Smooth muscle cell (in vitro differentiated cells): Measurements from ENCODE around the gene BPIFA1. TPM values are rescaled to one million over a fixed set of nuclear protein-coding genes. Genes with fewer than 3 reads are reported as not detected.

ENCODE experiments used
- DNase-seq: peaks from one replicate; lab custom pipeline; 2025; ENCODE audit not compliant: unreplicated experiment; lab: John Stamatoyannopoulos, UW
- H2AFZ ChIP-seq: fragments of 200-600 bp; sonication (generic); 2 replicates; pipeline ENCODE4 v1.6.0; 2016; ENCODE audit warnings: antibody characterized with exemption, low read depth, mild to moderate bottlenecking
- H3F3A ChIP-seq: fragments of 200-600 bp; sonication (generic); 2 replicates; pipeline ENCODE4 v1.6.0; 2017; ENCODE audit warnings: antibody characterized with exemption, low read depth
- H3K27ac ChIP-seq: fragments of 200-600 bp; sonication (generic); 2 replicates; pipeline ENCODE4 v1.5.1; 2016; ENCODE audit warnings: low read depth, mild to moderate bottlenecking
- H3K27me3 ChIP-seq: fragments of 200-600 bp; sonication (generic); 2 replicates; pipeline ENCODE4 v1.6.1; 2016; ENCODE audit warnings: low read depth, mild to moderate bottlenecking
- H3K36me3 ChIP-seq: fragments of 200-600 bp; sonication (generic); 2 replicates; pipeline ENCODE4 v1.5.1; 2016; ENCODE audit warnings: low read depth
- H3K4me1 ChIP-seq: fragments of 200-600 bp; sonication (generic); 2 replicates; pipeline ENCODE4 v1.5.1; 2016; ENCODE audit warnings: low read depth
- H3K4me2 ChIP-seq: fragments of 200-600 bp; sonication (generic); 2 replicates; pipeline ENCODE4 v1.6.0; 2016; ENCODE audit warnings: mild to moderate bottlenecking
- H3K4me3 ChIP-seq: fragments of 200-600 bp; sonication (generic); 2 replicates; pipeline ENCODE4 v1.5.1; 2016; ENCODE audit warnings: mild to moderate bottlenecking
- H3K79me2 ChIP-seq: fragments of 200-600 bp; sonication (generic); 2 replicates; pipeline ENCODE4 v1.6.0; 2016; ENCODE audit warnings: low read depth, mild to moderate bottlenecking
- H3K9ac ChIP-seq: fragments of 200-600 bp; sonication (generic); 2 replicates; pipeline ENCODE4 v1.6.0; 2016; ENCODE audit warnings: low read depth
- H3K9me3 ChIP-seq: fragments of 200-600 bp; sonication (generic); replicated peaks from 2 replicates; pipeline ENCODE4 v1.5.1; 2016; ENCODE audit warnings: low read depth
- H4K20me1 ChIP-seq: fragments of 200-600 bp; sonication (generic); 2 replicates; pipeline ENCODE4 v1.6.0; 2016; ENCODE audit warnings: low read depth
- WGBS: methylation state at CpG from one replicate; pipeline ENCODE4 v1.1.7; 2016; ENCODE audit warnings: low lambda C conversion rate; 5-methylcytosine and 5-hydroxymethylcytosine counted together
- polyA plus RNA-seq: library from polyadenylated mRNA; unstranded; fragments of >200 nt; fragmentation: Nextera tagmentation; extraction: Ambion mirVana; gene quantifications from 2 replicates; pipeline ENCODE4 v1.2.1, GENCODE V29; 2016
- total RNA-seq: library from RNA; depleted of rRNA; stranded (reverse); fragments of >200 nt; gene quantifications from 2 replicates; pipeline ENCODE4 v1.2.3, GENCODE V29; 2014
- TF ChIP-seq, protein P1 (sequence below): fragments of 200-600 bp; sonication (generic); IDR thresholded peaks from 2 replicates; pipeline ENCODE4 v1.5.1; 2017; ENCODE audit warnings: borderline replicate concordance, mild to moderate bottlenecking, antibody characterized with exemption; ENCODE audit not compliant: insufficient read depth, poor library complexity, severe bottlenecking

The BPIFA1 gene
- total and polyA plus RNA-seq, 2 experiments from 2014 or later: not detected

DNA sequence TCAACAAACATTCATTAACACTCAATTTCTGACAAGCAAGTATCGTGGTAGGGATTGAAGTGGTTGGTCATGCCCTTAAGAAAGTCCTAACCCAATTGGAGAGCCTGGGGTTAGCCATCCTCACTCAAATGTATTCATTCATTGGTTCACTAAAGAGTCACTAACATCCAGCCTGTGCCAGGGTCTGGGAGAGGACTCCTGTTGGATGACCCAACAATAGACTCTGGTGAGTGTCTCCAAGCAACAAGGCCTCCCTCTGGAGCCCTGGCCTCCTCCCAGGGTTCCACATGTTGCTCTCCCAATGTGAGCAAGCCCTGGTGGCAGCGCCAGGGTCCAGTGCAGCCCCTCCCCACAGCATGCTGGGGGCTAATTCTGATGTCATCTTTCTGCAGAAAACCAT, 18.7 kb upstream of the BPIFA1 start, which contains the start of gene BPIFA3:
Gene BPIFA3 (plus strand): TSS at position 301 of the 400 bp plus-strand sequence. CDS start 185 bp downstream, outside the sequence.
- no peak within 1 kb of the TSS for H3K9ac ChIP-seq
- TF ChIP-seq, protein P1, sequence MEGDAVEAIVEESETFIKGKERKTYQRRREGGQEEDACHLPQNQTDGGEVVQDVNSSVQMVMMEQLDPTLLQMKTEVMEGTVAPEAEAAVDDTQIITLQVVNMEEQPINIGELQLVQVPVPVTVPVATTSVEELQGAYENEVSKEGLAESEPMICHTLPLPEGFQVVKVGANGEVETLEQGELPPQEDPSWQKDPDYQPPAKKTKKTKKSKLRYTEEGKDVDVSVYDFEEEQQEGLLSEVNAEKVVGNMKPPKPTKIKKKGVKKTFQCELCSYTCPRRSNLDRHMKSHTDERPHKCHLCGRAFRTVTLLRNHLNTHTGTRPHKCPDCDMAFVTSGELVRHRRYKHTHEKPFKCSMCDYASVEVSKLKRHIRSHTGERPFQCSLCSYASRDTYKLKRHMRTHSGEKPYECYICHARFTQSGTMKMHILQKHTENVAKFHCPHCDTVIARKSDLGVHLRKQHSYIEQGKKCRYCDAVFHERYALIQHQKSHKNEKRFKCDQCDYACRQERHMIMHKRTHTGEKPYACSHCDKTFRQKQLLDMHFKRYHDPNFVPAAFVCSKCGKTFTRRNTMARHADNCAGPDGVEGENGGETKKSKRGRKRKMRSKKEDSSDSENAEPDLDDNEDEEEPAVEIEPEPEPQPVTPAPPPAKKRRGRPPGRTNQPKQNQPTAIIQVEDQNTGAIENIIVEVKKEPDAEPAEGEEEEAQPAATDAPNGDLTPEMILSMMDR: no peak
- 76% methylated on average over 2 of the region's 2 CpGs for WGBS

DNA sequence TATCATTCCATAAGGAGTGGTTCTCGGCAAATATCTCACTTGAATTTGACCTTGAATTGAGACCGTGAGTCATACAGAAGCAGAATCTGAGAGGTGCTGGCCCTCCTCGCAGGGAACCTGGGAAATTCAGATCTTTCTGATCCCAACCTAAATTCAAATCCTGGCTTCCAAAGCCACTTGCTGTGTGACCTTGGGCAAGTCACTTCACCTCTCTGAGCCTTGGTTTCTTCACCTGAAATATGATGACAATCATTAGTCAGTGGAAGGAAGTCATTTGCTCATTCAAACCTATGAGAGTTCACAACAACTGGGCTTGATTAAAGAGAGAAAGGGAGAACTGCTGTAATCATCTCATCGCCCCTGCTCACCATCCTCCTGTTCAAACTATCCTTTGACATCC, 11.4 kb upstream of the BPIFA1 start:
- H3K4me2 ChIP-seq: no peak overlapping the region
- H3K79me2 ChIP-seq: no peaks in the 10 kb centered on the region
- H3K9me3 ChIP-seq: no peaks in the 10 kb centered on the region
- H3K27me3 ChIP-seq: peaks cover 52% of the 10 kb centered on the region
- H2AFZ ChIP-seq: no peak overlapping the region
- H3F3A ChIP-seq: no peaks in the 10 kb centered on the region
- WGBS: 93% methylated on average over 4 of the region's 4 CpGs
- no peaks in the 10 kb centered on the region for H3K36me3 ChIP-seq
- no peak overlapping the region for H3K27ac ChIP-seq
- no peak overlapping the region for H3K9ac ChIP-seq
- no peaks in the 10 kb centered on the region for H4K20me1 ChIP-seq
- no peak overlapping the region for H3K4me3 ChIP-seq
- TF ChIP-seq, protein P1: no peak
- no peaks in the 10 kb centered on the region for H3K4me1 ChIP-seq
- no peak for DNase-seq

More for the DNA sequence above, 18.7 kb upstream of the BPIFA1 start, which contains the start of gene BPIFA3:
- DNase-seq: no peak
- Histone ChIP-seq H2AFZ (no peak within 1 kb of the TSS), H3K9me3 (no peaks in the 10 kb centered on the region), H3K4me1 (no peaks in the 10 kb centered on the region), H3F3A (no peaks in the 10 kb centered on the region), H3K27ac (no peak within 1 kb of the TSS), H3K27me3 (peaks cover 54% of the 10 kb centered on the region), H4K20me1 (no peaks in the 10 kb centered on the region), H3K4me2 (no peak within 1 kb of the TSS), H3K36me3 (no peaks in the 10 kb centered on the region), H3K4me3 (no peak within 1 kb of the TSS), H3K79me2 (no peaks in the 10 kb centered on the region)

DNA sequence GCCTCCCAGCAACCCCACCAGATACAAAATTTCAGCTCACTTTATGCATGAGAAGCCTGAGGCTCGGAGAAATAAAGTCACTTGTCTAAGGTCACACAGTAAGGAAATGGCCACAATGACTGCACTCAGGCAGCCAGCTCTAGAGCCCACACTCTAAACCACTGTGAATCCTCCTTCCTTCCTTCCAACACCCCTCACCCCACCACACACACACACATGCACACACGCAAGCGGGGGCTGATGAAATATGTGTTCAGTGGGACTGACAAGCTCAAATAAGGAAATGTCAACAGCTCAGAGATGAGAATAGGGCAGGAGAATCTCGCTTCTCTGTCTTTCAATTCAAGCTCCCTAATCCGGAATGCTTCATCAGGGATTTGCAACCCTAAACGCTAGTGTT, 6.0 kb upstream of the BPIFA1 start:
- Histone ChIP-seq H3K4me1 (no peaks in the 10 kb centered on the region), H3K27ac (no peak overlapping the region), H4K20me1 (no peaks in the 10 kb centered on the region), H3F3A (no peaks in the 10 kb centered on the region), H3K9me3 (no peaks in the 10 kb centered on the region), H3K4me2 (no peak overlapping the region), H3K4me3 (no peak overlapping the region), H3K9ac (no peak overlapping the region), H3K36me3 (no peaks in the 10 kb centered on the region), H2AFZ (no peak overlapping the region), H3K27me3 (peaks cover 90% of the 10 kb centered on the region), H3K79me2 (no peaks in the 10 kb centered on the region)
- no peak for DNase-seq
- TF ChIP-seq, protein P1: no peak
- WGBS: 75% methylated on average over 6 of the region's 6 CpGs

DNA sequence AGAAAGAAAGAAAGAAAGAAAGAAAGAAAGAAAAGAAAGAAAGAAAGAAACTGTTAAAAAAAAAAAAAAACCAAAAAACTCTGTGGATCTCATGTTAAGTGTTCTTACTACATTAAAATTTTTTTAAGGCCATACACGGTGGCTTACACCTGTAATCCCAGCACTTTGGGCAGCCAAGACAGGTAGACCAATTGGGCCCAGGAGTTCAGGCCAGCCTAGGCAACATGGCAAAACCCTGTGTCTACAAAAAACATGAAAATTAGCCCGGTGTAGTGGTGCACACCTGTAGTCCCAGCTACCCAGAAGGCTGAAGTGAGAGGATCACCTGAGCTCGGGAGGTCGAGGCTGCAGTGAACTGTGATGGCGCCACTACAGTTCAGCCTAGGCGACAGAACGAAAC, 4.6 kb upstream of the BPIFA1 start:
- Histone ChIP-seq H3F3A (no peaks in the 10 kb centered on the region), H3K9me3 (no peaks in the 10 kb centered on the region), H3K79me2 (no peaks in the 10 kb centered on the region), H3K27ac (no peak overlapping the region), H4K20me1 (no peaks in the 10 kb centered on the region), H3K4me1 (no peaks in the 10 kb centered on the region), H3K9ac (no peak overlapping the region), H3K4me3 (no peak overlapping the region), H2AFZ (no peak overlapping the region), H3K4me2 (no peak overlapping the region), H3K36me3 (no peaks in the 10 kb centered on the region), H3K27me3 (peaks cover 90% of the 10 kb centered on the region)
- DNase-seq: no peak
- WGBS: 65% methylated on average over 7 of the region's 7 CpGs
- TF ChIP-seq, protein P1: no peak
